Activated CD4-positive, alpha-beta T cell treated with anti-CD3 and anti-CD28 coated beads, Interleukin-10, Interleukin-2, amounts not matched to agents 100 ng/mL and 50 ng/mL, durations not matched to agents 16 hours and 8 hours (primary cell): ENCODE measurements around the gene FAM114A1.
"Not testable (repeated sequence)": the region's sequence is repeated elsewhere in the genome, so short reads cannot be mapped to it uniquely, and the experiment has no call there.

Experiments
- DNase-seq: peaks from one replicate; pipeline ENCODE4 v3.0.0-alpha.2; 2020

Gene FAM114A1

GRCh38 chr4:38979511-38980230 is 112.1 kb downstream of the FAM114A1 start:
- no peak for DNase-seq

GRCh38 chr4:38980903-38981676 is 113.5 kb downstream of the FAM114A1 start:
- DNase-seq = peak; percentile 80

- no peak for DNase-seq
These were observed 114.9 kb downstream of the FAM114A1 start for GRCh38 chr4:38982361-38983095.

- no peak for DNase-seq
These were observed 115.7 kb downstream of the FAM114A1 start for GRCh38 chr4:38983291-38983690.

- peak; percentile 33 for DNase-seq
These were observed 116.4 kb downstream of the FAM114A1 start for GRCh38 chr4:38983787-38984598.

- no peak for DNase-seq
These were observed 117.9 kb downstream of the FAM114A1 start for GRCh38 chr4:38985410-38986100.

- peak; percentile 31 for DNase-seq
These were observed 119.9 kb downstream of the FAM114A1 start for GRCh38 chr4:38987491-38987890.

- not testable (repeated sequence) for DNase-seq
These were observed 120.7 kb downstream of the FAM114A1 start for GRCh38 chr4:38988353-38988752.

- DNase-seq = no peak
These were observed 121.9 kb downstream of the FAM114A1 start for GRCh38 chr4:38989487-38989886.

- no peak for DNase-seq
These were observed 122.6 kb downstream of the FAM114A1 start for GRCh38 chr4:38990241-38990640.

- no peak for DNase-seq
These were observed 126.1 kb downstream of the FAM114A1 start for GRCh38 chr4:38993683-38994082.

GRCh38 chr4:38994135-38994534 is 126.5 kb downstream of the FAM114A1 start:
- DNase-seq = no peak
